ENCODE results near the gene RGS5.
"Not testable (repeated sequence)": the region's sequence is repeated elsewhere in the genome, so short reads cannot be mapped to it uniquely, and the experiment has no call there.

The RGS5 gene, protein sequence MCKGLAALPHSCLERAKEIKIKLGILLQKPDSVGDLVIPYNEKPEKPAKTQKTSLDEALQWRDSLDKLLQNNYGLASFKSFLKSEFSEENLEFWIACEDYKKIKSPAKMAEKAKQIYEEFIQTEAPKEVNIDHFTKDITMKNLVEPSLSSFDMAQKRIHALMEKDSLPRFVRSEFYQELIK

DNA sequence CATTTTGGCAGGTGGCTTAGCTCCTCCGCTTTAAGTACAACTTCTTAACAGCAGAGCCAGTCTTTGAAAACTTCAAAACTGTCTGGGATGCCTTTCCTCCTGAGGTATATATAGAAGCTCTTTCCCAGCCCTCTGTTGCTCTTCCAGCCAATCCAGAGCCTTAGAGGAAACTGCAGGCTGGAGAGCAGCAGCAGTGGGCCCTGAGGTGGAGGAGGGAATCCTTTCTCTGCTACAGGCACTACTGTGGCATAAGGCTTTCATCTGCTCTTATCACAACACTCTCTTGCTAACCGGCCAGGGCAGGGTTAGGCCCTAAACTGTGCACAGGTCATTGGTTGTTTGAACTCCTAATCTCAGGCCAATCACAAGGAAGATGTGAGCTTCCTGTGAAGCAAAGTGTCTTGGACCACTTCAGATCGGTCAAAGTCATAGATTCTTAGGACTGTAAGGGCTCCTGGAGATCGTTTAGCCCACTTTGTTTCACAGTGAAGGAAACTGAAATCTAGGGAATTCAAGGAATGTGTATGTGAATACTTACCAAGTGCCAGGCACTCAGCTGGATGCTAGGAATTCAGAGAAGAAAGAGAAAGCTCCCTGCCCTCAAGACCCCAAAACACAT is at the start of gene RGS5:
RGS5 (minus strand) TSS at position 84 of the 619 bp plus-strand sequence; CDS start at position 3, 81 bp downstream.
- no peak for DNase-seq

DNA sequence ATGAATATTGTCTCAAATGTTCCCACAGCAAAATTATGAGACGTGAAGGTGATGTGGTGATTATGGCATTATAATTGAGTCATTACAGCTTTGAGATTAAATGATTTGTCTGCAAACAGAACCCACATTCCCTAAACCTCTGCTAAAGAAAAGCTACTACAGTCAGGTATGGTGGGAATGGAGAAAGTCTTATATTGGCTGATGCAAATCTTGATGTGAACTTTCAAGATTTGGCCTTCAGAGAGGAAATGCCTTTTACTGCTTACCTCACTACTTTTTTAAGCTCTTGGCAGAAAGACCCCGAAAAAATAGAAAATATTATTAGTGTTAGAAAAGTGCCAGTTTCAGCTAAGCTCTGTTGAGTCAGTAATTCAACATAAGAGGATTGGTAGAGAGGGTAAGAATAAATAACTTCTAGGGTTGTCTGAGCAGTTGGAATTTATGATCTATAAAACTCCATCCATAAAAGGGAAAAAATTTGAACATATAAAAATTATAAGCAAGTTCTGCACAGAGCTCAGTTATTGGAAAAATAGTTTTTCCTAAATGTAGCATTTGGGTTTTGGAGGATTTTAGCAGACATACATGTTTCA is 47.8 kb upstream of the RGS5 start:
- DNase-seq: no peak

DNA sequence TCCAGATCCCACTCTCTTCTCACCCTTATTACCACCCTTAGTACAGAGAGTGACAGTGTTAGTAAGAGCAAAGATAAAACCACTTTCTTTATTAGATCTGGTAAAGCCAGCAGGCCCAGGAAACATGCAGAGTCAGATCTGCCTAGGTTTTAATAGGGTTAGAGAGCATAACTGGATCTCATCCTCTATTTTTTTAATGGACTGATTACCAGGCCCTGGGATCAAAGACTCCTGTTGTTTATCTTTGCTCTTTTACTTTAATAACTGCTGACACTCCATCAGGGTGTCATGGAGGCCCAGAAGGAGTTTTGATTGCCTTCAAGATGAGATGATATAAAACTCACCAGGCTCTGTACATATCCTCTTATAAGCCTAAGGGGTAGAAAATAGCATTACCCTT is 45.3 kb upstream of the RGS5 start:
- DNase-seq: no peak

DNA sequence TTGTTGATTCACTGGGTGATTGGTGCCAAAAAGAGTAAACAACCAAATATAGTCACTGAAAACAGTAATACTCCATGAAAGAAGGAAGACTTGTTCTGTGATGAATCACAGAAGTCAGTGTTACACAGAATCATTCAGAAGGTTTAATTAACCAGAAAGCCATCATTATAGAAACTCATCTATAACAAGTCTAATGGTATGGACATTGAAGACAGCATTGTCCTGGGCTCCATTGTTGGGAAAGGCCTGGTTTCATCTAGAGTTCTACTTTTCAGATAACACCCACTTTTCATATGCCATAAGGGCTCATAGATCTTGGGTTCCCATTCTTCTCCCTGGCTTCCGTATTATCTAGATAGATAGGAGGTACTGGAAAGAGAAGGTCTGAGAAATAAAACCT is 41.9 kb upstream of the RGS5 start:
- DNase-seq: not testable (repeated sequence)

DNA sequence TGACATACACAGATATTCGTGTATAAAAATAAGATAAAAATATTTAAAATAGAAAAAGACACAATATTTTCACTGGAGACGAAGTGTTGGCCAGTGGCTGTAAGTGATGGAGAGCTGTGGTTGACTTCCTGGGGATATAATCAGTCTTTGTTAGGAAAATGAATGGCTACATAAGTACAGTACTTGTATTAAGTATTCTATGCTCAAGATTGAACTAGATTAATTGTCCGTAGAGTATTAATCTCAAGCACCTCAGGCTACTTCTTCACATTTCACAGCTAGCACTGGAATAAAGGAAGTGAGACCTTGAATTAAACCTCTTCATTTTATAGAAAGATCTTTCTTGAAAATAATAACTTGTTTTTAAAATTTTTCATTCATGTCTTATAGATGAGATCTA is 39.0 kb upstream of the RGS5 start:
- DNase-seq: no peak

DNA sequence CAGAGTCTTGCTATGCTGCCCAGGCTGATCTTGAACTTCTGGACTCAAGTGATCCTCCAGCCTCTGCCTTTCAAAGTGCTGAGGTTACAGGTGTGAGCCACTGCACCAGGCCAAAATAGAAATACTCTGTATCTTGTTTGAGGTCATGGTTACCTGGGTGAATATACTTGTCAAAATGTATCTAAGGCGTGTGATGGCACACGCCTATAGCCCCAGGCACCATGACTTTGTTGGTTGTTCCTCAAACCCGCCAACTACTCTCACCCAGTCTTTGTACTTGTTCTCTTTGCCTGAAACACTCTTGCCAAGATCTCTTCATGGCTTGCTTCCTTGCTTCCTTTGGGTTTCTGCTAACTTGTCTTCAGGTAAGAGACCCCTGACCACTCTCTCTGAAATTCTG is 38.0 kb upstream of the RGS5 start:
- DNase-seq: no peak

DNA sequence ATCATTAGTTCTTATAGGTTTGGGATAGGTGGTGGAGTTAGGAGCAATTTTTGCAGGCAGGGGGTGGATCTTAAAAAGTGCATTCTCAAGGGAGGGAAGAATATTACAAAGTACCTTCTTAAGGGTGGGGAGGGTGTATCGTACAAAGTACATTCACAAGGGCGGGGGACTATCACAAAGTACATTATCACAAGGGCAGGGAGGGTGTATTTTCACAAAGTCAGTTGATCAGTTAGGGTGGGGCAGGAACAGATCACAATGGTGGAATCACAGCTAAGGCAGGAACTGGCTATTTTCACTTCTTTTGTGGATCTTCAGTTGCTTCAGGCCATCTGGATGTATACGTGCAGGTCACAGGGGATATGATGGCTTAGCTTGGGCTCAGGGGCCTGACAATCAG is 30.9 kb upstream of the RGS5 start:
- not testable (repeated sequence) for DNase-seq

DNA sequence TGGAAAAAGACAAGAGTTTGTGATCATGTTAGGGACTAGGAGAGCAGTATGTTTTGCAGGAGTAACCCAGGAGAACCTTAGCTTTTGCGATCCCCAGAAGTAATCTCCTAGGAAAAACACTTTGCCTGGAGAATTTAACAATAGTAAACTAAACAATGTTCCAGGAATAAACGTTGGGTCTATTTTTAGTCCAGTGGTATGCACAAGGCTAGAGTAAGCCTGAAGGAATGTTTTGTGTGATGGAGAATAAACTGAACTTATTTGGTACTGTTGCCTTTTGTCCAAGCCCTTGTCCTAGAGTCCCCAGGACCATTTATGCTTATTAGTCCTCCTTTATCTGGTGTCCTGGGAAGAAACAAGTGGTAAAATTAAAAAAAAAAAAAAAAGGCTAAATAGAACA is 28.7 kb upstream of the RGS5 start:
- DNase-seq: no peak

DNA sequence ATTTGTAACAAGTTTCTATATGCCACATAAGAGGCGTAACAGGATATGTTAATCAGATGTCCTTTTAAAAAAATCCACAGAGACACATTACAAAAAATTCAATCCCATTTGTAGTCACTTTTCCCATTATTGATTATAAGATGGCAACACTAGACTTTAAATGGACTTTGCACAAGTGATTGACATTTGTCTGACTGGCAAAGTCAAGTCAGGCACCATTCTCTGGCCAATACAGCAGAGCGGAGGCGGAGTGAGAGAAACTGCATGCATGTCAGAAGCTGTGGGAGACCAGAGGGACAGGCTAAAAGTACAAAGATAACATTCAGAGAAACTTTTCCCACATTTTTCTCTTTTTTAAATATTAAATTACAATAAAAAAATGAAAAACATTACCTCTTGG is 28.1 kb upstream of the RGS5 start:
- no peak for DNase-seq

DNA sequence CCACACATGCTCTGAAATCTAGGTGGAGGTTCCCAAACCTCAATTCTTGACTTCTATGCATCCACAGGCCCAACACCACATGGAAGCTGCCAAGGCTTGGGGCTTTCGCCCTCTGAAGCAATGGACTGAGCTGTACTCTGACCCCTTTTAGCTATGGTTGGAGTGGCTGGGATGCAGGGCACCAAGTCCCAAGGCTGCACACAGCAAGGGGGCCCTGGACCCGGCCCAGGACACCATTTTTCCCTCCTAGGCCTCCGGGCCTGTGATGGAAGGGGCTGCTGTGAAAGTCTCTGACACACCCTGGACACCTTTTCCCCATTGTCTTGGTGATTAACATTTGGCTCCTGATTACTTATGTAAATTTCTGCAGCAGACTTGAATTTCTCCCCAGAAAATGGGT is 25.6 kb upstream of the RGS5 start:
- DNase-seq: not testable (repeated sequence)

DNA sequence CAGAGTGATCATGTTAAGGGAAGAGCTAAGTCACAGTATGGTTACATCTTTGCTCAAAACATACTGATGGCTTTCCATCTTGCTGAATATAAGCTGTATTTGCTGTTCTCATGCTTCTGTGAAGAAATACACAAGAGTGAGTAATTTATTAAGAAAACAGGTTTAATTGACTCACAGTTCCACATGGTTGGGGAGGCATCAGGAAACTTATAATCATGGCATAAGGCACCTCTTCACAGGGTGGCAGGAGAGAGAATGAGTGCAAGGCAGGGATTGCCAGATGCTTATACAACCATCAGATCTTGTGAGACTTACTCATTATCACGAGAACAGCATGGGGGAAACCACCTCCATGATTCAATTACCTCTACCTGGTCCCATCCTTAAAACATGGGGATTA is 24.4 kb upstream of the RGS5 start:
- DNase-seq: no peak

DNA sequence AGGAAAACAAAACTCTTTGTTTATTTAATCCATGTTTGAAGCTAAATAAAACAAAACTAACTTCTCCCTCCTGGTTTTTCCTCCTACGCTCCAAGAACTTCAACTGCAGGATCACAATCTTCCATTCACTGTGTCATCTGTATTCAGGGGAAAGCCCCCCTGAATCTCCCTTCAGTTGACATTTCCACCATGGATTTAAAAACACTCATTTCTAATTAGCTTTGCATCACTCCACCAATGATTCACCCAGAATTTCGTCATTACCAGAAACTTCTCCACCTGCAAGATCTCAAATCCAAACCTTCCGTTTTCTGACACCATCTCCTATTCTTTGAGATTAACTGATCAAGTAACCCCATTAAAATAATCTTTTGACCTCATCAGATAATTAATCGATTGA is 10.9 kb upstream of the RGS5 start:
- DNase-seq: no peak

DNA sequence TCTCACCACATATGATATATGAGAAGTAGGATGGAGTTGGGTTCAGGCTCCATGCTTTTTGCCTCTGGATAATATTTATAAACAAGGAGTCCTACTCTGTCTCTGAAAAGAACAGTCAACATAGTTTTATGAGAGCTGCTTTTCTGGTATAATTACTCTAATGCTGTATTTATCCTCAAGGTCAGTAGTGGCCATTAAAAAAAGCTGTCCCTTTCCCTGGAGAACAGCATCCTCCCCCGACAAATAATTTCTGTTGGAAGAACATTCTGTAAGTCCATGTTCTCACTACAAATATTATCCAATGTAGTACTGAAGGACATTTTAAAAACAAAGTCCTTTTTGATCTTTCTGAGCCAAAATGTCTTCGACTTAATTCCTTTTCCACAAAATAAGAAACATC is 9.0 kb upstream of the RGS5 start:
- DNase-seq: no peak

DNA sequence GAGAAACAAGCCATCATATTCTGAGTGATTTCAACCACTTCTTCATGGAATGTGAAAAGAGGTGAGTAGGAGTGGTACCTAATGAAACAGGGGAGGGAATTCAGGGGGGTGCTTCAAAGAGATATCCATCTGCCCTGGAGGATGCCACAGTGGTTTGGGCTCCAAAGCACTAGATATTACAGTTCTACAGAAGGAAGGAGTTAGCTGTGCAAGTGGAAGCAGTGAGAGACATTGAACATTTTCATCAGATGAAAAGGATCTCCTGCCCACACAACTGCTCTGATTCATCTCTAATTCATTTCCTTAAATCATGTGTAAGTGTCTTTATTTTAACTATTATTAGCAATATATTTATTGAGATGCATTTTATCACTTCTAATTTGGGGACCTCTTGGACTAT is 2.8 kb upstream of the RGS5 start:
- DNase-seq: no peak

DNA sequence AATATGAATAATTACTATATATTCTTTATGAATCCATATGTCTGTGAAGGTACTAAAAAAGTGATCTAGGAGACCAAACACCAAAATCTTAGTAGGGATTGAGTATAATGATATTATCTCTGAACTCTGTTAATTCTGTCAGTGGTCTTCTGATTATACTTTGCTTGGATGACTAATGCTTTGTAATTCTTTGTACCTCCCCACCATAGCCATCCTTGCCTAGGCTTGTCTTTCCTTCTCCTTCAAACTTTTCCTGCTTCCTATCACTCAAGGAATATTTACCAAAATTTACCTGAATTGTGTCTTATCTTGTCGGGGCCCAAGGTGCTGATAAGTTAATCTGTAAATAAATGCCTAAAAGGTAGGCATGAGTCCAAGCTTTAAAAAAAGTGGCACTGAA is 845 bp upstream of the RGS5 start:
- DNase-seq: no peak

DNA sequence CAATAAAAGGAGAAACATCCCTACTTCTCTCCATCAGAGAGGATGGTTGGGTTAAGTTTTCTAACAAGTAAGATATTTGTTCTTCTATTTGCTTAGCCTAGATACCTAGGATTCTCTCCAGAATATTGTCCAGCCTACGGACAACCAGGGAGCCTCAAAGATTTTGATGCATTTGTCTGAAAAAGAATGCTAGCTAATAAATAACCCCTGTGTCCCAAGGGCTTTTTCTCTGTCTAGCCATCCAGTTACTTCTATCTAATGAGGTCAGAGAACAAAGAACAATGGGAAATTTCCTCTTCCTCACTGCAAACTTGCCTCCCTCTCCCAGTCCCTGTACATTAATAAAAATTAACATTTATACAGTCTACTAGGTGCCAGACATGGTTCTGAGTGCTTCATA is 810 bp downstream of the RGS5 start:
- no peak for DNase-seq

DNA sequence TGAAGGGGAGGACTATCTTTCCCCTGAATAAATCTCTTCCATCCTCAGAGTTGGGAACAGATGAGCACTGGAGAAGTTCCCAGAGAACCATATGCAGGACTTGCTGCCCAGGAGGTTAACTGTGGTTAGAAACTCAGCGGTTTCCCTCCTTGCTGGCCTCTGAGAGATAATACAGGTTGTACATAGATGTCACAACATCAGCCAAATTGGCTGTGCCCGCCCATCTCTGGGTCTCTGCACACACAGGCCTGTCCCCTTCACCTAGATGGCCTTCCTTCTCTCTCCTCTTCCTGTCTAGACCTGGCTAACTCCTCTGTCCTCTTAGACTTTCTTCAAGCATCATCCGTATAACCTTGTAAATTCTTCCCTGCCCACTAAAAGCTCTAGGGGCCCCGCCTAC is 5.7 kb downstream of the RGS5 start:
- no peak for DNase-seq

DNA sequence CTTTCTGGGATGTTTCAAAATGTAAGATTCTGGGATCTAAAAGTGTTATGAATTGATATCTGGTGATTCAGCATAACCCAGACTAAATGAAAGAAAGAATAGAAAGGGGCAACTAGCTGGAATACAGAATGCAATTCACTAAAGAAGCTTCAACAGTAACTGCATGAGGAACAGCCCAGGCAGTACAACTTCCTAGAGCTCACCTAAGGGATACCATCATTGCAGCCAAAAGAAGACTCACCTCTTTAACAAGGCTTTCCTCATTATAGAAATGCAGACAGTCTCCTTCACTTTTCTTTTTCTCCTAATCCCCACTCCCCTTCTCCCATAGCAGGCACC is 6.3 kb downstream of the RGS5 start:
- DNase-seq: no peak

DNA sequence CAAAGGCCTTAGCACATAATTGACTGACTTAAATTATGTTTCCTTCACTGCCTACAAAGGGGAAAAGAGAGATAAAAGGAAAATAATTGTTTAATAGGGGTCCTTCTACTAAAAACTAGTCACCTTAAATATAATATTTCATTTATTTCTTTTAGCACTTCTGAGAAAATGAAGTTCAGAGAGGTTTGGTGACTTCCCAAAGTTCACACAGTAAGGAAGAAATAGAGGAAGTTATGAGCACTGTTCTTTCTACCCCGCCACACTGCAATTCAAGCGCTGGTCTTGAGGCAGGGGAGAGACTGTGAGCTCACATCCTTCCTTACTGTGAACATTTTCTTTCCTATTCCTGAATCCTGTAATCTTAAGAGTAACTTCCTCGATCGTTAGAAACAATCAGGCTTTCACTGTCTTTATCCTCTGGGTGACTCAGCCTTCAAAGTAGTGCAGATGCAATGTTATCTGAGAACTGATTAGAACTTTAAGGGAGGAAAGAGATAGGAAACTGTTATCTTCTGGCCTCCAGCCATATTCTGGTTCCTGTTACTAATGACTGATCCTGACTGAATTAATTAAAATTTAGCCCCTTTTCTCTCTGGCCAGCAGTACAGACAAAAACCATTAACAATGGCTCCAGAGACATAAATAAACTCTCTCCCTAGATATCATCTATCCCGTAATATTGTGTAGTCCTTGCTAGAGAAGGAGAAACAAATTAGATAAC is 6.8 kb downstream of the RGS5 start:
- DNase-seq: no peak

DNA sequence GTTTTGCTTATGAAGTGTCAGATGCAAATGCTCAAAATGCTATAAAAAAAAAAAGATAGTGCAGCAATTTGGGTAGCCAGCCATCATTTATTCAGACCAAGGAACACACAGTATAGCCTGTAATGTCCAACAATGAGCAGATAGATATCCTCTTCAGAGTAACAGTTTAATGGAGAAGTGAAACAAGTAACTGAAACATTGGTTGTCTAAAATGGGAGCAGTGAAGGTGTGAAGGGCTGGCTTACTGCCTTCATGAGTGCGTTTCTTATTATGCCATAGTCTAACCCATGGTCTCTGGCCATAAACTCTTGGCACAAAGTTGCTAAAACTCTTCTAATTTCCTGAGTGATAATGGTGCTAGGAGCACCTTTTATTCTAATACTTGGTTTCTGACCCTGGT is 11.4 kb downstream of the RGS5 start:
- no peak for DNase-seq

DNA sequence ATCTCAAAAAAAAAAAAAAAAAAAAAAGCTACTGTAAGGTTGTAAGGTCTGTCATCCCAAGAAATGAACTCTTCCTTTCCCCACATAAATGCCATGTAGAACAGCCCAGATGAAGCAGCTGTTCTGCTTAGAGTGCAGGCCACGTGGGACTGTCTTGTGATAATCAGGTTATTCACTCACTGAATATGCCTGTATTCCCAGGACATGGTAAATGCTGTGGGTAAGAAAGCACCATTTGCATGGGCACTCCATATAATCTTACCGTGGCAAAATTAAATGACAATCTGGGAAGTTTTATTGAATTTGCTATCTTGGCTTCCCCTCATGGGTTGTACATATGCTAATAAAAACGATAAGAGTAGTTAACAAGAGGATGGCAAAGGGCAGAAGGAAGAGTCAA is 13.8 kb downstream of the RGS5 start:
- DNase-seq: no peak

DNA sequence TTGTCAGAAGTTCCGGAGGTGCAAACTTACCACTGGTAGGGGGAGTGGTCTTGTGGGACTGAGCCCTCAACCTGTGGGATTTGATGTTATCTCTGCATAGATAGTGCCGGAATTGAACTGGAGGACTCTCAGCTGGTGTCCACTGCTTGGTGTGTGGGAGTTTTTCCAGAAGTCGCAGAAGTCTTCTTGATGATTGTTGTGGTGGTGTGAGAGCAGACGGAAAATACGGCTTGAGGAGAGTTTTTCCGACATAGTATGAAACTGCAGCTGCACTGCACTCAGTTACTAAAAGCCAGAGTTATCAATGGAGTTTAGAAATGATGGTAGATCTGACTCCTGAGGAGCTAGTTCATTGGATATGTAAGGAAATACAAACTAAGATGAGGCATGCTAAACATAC is 14.9 kb downstream of the RGS5 start:
- no peak for DNase-seq

DNA sequence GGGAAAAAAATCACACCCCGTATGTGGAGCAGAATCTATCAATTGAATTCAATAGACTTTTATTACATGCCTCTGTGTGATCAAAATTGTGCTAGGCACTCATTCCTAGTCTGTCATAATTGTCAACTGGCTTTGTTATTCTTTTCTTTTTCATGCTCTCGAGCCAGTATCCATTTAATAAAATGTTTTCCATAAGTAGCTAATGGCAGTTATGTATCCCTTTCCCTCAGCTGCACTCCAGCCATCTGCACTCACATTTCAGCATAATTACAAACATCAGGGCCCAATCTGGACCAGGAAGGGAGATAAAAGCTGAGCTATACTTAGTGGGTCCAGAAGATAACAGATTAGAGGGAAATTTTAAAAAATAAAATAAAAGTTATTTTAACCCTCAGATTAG is 15.9 kb downstream of the RGS5 start:
- no peak for DNase-seq

DNA sequence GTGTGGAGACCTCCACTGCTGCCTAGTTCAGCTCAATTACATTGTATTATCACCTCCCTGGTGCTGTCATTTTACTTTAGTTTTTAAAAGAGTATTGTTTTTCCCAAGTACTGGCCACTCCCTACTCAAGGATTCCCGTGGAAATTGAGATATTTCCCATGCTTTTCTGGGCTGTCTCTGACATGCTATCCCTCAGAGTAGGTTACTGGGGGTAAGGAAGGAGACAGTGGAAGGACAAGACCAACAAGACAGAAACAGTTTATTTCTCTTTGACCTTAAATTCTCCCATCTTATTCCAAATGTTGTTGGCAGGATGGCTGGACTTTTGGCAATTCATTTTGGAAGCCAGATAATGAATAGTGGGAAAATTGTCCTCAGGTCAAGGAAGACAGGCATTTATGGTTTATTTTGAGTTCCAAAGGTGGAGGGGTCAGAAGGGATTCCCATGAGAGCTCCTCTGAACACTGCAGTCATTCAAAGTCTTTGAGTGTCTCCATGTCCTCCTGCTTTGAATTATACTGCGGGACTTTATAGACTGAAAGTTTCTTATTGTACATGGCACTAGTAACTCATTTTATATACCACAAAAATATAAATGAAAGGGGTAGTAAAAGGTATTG is 20.3 kb downstream of the RGS5 start:
- DNase-seq: no peak

Measured in NCI-H774 (cell line).